Panc1 (cell line): ENCODE data around the gene DMGDH.

Source experiments
- POLR2AphosphoS5 ChIP-seq: IDR thresholded peaks from 2 replicates; pipeline ENCODE4 v1.6.1; 2012; ENCODE audit warnings: mild to moderate bottlenecking, low read depth, low read length, moderate library complexity
- TF ChIP-seq, protein P1 (sequence below): fragments of 450-650 bp; IDR thresholded peaks from 2 replicates; pipeline ENCODE4 v1.5.1; 2017; ENCODE audit warnings: mild to moderate bottlenecking

DNA sequence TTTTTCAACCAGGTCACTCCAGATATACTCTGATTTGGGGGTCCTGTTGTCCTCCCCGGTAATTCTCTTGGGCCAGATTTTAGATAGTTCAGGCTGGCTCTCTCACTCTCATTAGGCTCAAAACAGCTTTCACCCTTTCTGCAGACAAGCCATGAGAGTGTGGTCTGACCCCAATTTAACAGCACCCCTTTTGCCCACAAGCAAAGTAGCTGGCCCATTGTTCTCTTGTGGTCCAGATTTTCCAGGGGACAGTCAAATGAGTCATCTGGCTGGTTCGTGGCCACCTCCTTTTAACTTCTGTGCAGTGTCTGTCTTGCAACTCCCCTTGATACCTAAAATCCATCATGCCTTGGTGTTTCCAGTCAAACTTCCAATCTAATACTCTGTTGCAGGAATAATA, 16.6 kb upstream of the DMGDH start:
- TF ChIP-seq, protein P1, sequence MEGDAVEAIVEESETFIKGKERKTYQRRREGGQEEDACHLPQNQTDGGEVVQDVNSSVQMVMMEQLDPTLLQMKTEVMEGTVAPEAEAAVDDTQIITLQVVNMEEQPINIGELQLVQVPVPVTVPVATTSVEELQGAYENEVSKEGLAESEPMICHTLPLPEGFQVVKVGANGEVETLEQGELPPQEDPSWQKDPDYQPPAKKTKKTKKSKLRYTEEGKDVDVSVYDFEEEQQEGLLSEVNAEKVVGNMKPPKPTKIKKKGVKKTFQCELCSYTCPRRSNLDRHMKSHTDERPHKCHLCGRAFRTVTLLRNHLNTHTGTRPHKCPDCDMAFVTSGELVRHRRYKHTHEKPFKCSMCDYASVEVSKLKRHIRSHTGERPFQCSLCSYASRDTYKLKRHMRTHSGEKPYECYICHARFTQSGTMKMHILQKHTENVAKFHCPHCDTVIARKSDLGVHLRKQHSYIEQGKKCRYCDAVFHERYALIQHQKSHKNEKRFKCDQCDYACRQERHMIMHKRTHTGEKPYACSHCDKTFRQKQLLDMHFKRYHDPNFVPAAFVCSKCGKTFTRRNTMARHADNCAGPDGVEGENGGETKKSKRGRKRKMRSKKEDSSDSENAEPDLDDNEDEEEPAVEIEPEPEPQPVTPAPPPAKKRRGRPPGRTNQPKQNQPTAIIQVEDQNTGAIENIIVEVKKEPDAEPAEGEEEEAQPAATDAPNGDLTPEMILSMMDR = no peak
- TF ChIP-seq POLR2AphosphoS5 = no peak
